Measurements from ENCODE around the gene RTEL1.

GRCh38 chr20:63622732-63623131 lies 35.4 kb upstream of the RTEL1 start:
- no peak for TF ChIP-seq CTCF (IDR thresholded peaks at IDR 0.05)
- no peak for TF ChIP-seq POLR2A (IDR thresholded peaks at IDR 0.05)

Measured in lower leg skin (tissue), 3 donors.